Measurements from ENCODE around the gene GALNT9. TPM values are rescaled to one million over a fixed set of nuclear protein-coding genes. Genes with fewer than 3 reads are reported as not detected.

Gene GALNT9
- total RNA-seq, 1 experiment from 2014 or later: not detected

DNA sequence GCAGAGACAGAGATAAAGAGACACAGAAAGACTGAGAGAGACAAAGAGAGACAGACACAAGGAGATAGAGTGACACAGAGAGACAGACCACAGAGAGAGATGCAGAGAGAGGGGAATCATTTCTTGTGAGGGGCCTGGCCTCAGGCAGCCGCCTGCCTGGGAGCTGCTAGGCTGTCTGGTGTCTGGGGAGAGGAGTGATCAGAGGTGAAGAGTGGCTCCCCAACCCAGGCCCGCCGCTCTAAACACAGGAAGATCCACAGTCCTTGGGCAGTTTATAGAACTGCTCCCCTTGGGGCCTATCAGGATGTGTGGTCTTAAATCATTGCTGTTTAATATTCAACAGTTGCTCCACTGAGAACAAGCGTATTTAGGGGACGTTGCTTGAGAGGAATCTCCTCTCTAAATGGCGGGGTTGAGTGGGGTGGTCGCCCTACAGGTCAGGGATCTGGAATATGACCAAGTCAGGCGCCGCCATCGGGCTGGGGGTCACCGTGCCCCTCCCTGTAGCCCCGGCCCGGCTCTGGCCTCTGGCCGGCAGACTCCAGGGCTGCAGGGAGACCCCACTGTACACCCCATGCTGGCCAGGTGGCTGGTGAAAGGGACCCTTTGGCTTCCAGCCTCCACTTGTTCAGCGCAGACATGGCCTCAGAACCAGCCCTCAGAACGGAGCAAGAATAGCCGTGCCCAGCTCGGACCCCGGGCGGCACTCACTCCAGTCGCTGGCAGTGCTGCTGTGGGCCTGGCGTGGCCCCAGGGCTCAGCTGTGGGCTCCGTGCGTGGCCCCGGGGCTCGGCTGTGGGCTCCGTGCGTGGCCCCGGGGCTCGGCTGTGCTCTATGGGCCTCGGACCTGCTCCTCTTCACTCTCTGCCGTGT, 89.4 kb downstream of the GALNT9 start:
- no peak for DNase-seq (ENCODE audit: low read depth, low spot score)
- in situ Hi-C loops (cut with HindIII; ENCODE audit: low pct_unique_long_range_greater_than_20kb, low sequenced_read_pairs): no loop called here

DNA sequence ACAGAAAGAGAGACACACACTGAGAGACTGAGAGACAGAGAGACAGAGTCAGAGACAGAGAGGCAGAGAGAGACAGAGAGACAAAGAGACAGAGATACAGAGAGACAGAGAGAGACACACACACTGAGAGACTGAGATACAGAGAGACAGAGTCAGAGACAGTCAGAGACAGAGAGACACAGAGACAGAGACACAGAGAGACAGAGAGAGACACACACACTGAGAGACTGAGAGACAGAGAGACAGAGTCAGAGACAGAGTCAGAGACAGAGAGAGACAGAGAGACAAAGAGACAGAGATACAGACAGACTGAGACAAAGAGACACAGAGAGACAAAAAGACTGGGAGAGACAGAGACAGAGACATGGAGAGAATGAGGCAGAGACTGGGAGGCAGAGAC, 90.0 kb downstream of the GALNT9 start:
- no peak for DNase-seq (ENCODE audit: low read depth, low spot score)
- in situ Hi-C loops (cut with HindIII; ENCODE audit: low pct_unique_long_range_greater_than_20kb, low sequenced_read_pairs): no loop called here

DNA sequence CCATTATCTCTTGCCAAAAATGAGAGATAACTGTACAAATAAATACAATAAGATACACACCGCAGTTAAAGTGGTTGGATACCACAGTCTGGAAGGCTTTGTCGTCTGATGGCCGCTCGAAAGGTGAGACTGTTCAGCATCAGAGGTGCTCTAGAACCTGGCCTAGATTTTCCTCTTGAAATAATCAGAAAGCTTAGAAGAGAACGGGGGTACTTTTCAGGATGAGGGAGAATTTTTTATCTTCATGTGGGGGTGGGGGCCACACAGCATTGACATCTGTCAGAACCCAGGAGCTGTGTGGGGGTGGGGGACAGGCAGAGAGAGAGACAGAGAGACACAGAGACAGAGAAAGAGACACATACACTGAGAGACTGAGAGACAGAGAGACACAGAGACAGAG, 90.5 kb downstream of the GALNT9 start:
- in situ Hi-C loops (cut with HindIII; ENCODE audit: low pct_unique_long_range_greater_than_20kb, low sequenced_read_pairs): no loop called here
- no peak for DNase-seq (ENCODE audit: low read depth, low spot score)

DNA sequence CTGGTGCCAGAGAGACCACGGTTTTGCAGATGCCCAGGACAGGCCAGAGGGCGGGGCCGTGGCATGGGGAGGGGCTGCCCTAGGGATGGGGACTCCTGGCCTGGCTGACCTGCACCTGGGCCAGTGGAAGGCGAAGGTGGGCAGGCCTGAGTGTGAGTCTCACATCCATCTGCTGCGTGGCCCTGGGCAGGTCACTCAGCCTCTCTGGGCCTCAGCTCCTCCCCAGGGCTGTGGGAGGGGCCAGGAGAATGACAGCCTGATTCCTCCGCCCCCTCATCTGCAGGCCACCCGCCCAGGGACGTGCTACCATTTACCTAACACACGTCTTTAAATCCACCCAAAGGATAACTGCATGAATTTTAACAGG, 90.9 kb downstream of the GALNT9 start:
- in situ Hi-C loops (cut with HindIII; ENCODE audit: low pct_unique_long_range_greater_than_20kb, low sequenced_read_pairs): no loop called here
- peak; percentile 21 for DNase-seq (ENCODE audit: low read depth, low spot score)

DNA sequence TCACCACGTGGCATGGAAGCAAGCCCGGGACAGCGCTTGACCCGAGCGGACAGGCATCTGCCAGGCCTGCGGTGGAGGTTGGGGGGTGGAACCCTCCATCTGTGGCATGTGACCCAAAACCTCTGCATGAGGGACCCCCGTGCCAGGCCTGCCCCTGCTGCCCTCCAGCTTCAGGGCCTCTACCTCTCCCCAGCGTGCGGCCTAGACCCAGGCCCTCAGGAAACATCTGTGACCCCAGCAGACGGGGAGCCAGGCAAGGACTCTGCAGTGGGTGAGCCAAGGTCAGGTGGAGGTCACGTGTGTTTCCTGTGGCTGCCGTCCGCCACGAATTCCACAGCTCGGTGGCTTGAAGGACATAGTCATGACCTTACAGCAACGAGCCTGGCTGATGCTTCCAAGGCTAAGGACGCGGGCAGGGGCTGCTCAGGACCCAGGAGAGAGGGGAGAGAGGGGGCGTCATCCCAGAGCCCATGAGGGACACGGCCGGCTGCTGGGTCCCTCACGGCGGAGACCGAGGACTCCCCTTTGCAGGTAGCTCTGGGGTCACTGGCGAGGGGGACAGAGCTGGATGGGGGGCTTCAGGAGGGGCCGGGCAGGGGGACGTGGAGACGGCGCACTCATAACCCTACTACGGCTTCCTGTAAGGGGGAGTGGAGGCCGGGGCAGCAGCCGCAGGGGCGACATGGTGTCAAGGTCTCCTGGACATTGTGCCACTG, 91.5 kb downstream of the GALNT9 start:
- in situ Hi-C loops (cut with HindIII; ENCODE audit: low pct_unique_long_range_greater_than_20kb, low sequenced_read_pairs): no loop called here

DNA sequence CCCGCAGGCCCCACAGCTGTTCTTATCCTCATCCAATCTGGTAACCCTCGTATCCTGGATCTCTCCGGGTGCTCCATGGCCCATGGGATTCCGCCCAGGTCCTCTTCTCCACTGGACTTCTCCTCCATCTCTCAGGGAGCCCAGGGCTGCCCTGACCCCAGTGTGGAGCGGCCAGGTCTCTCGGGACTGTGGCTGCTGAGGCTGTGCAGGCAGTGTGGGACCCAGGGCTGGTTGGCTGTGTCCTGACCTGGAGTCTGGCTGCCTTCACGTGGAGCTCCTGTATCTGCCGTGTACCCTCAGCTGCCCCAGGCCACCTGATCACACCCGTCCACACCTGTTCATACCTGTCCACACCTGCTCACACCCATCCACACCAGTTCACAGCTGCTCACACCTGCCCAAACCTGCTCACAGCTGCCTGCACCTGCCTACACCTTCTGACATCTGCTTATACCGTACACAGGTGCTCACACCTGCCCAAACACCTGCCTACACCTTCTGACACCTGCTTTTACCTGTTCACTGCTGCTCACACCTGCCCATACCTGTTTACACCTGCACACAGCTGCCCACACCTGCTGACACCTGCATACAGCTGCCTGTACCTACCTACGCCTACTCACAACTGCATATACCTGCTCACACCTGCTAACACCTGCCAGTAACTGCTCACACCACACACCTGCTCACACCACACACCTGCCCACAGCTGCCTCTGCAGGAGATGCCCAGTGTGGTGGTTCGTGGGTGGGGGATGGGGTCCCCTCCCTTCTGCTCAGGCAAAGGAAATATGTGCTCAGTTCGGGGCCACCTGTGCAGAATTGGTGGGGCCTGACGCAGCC, 92.2 kb downstream of the GALNT9 start:
- in situ Hi-C loops (cut with HindIII; ENCODE audit: low pct_unique_long_range_greater_than_20kb, low sequenced_read_pairs): no loop called here

More for the DNA sequence above, 91.5 kb downstream of the GALNT9 start:
- no peak for DNase-seq (ENCODE audit: low read depth, low spot score)

DNA sequence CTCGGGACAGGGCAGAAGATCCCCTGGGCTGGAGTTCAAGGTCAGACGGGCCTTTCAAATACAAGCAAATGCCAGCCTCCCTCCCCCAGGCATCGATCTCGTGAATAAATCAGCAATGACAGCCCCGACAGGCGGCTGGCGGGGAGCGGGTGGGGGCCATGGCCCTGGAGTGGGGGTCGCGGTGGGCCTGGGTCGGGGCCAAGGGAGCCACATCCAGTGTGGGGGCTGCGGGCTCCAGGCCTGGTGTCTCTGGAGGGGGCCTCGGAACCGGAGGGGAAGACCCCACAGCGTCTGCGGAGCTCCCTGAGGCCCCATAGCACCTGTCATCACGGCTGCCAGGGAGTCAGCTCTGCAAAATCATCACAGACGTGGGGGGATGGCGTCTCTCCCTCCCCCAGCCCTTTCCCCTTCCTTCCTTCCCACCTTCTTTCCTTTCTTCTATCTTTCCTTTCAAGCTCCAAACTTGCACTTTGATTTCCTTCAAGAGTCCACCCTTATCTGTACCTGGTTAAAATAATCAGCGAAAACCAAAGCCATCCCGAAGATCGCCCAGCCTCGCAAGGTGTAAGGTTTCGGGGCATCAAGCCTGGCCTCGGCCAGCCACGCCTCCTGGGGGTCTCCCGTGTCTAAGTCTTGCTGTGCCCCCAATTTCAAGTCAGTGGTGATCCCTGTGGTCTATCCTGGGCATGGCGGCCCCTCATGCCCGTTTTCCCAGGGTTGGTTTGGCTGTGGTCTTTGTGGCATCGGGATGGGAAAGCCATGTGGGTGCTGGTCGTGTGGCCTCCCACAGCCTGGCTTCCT, 93.1 kb downstream of the GALNT9 start:
- in situ Hi-C loops (cut with HindIII; ENCODE audit: low pct_unique_long_range_greater_than_20kb, low sequenced_read_pairs): no loop called here
- no peak for DNase-seq (ENCODE audit: low read depth, low spot score)

More for the DNA sequence above, 92.2 kb downstream of the GALNT9 start:
- DNase-seq (ENCODE audit: low read depth, low spot score): no peak

DNA sequence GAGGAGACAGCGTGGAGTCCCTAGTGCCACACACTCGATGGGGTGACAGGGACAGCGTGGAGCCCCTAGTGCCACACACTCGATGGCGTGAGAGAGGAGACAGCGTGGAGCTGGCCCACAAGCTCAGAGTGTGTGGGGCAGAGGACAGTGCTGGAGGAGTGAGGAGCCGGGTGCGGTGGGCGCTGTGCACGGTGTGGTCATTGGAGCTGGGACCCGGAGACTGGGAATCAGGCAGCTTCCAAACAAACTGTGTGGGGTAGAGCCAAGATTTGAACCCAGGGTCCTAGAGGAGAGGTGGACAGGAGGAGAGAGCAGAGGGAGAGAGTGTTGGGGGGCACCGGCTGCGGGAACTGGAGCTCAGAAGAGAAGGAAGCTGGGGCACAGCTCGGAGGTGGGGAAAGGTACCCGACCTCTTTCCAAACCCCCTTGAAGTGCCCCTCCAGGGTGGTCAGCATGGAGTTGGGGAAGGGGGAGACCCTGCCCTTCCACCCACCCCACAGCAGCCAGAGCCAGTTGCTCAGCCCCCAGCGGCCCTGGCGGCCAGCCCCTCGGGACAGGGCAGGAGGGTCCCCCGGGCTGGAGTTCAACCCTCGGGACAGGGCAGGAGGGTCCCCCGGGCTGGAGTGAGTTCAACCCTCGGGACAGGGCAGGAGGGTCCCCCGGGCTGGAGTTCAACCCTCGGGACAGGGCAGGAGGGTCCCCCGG, 94.1 kb downstream of the GALNT9 start:
- in situ Hi-C loops (cut with HindIII; ENCODE audit: low pct_unique_long_range_greater_than_20kb, low sequenced_read_pairs): no loop called here
- DNase-seq (ENCODE audit: low read depth, low spot score): no peak

DNA sequence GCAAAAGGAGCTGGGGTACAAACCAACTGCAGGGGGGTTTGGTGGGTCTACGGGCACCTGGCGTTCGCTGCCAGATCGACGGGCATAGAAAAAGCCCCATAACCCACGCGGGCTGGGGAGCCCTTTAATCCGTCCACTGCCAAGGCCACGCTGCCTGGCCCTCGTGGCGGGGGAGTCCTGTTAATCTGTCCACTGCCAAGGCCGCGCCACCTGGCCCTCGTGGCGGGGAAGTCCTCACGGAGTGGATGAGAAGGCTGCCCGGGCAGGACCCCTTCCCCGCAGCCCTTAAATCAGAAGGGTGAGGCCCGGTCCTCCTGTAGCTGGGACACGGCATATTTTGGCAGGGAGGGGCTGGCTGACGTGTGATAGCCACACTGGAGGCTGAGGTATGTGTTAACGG, 99.0 kb downstream of the GALNT9 start:
- in situ Hi-C loops (cut with HindIII; ENCODE audit: low pct_unique_long_range_greater_than_20kb, low sequenced_read_pairs): no loop called here

DNA sequence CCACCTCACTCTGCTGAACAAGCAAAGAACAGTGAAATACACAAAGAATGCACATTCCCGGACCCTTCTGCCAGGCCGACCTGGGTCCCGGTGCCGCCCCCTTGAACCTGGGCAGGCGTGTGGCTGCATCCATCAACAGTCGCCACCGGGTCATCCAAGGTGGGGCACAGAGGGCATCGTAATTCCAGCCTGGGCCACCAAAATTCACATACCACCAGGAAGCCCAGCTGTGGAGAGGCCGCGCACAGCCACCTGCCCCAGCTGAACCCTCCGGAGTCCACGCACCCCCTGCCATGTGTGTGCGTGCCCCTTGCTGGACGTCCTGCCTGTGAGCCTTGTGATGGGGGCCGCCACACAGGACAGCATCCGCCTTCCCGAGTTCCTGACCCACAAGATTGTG, 99.5 kb downstream of the GALNT9 start:
- in situ Hi-C loops (cut with HindIII; ENCODE audit: low pct_unique_long_range_greater_than_20kb, low sequenced_read_pairs): no loop called here

More for the DNA sequence above, 99.0 kb downstream of the GALNT9 start:
- DNase-seq (ENCODE audit: low read depth, low spot score): no peak

DNA sequence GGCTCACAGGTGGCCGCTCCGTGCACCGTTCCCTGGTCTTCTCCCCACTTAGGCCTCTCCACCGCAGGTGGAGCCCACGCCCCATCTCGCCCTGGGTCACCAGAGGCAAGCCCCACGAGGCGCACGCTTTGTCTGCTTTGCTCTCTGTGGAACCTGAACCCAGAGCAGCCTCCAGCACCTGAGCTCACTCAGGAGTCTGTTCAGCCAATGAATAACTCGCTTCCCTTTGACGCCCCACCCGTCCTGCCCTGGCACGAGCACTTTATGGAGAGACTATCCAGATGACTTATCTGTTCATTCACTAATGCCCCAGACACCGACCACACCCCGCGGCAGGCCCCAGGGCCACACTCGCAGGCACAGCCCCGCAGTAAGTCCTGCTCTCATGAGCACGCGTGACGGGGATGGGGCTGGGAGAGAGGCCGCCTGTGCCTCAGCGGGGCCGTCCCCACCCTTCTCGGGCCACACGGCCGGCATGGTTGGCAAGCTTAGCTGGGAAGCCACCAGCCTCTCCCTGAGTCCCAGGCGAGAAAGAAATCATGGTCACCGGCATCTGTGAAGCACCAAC, 100.1 kb downstream of the GALNT9 start:
- DNase-seq (ENCODE audit: low read depth, low spot score): no peak
- in situ Hi-C loops (cut with HindIII; ENCODE audit: low pct_unique_long_range_greater_than_20kb, low sequenced_read_pairs): no loop called here

More for the DNA sequence above, 99.5 kb downstream of the GALNT9 start:
- DNase-seq (ENCODE audit: low read depth, low spot score): no peak

DNA sequence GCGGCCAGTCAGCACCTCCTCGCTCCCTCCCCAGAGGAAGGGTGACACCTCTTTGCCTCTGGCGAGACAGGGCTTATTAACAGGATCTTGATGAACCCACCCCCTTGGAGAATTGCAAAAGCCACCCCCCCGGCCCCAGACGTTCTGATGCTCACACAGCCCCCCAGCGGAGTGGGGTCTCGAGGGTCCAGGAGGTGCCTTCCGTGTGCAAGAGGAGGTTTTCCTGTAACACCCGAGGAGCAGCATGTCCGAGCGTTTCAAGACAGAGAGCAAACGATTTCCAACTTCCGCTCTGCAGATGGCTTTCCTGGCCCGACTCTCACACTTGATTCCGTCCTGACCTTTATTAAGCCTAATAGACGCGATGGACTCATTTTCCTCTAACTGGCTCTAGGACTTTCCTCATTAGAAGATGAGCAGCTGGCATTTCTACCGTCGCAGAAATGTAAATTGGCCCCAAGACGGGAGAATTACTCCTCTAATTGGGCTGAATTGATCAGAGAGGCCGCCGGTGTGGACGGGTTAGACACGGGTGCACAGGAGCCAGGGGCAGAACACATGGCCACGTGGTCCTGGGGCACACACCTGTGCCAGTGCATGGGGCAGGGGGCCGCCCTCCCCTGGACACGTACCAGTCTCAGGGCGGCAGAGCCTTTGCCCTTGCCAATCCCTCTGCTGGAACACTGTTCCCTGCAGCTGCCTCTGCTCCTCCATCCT, 100.8 kb downstream of the GALNT9 start:
- DNase-seq (ENCODE audit: low read depth, low spot score): no peak
- in situ Hi-C loops (cut with HindIII; ENCODE audit: low pct_unique_long_range_greater_than_20kb, low sequenced_read_pairs): no loop called here

DNA sequence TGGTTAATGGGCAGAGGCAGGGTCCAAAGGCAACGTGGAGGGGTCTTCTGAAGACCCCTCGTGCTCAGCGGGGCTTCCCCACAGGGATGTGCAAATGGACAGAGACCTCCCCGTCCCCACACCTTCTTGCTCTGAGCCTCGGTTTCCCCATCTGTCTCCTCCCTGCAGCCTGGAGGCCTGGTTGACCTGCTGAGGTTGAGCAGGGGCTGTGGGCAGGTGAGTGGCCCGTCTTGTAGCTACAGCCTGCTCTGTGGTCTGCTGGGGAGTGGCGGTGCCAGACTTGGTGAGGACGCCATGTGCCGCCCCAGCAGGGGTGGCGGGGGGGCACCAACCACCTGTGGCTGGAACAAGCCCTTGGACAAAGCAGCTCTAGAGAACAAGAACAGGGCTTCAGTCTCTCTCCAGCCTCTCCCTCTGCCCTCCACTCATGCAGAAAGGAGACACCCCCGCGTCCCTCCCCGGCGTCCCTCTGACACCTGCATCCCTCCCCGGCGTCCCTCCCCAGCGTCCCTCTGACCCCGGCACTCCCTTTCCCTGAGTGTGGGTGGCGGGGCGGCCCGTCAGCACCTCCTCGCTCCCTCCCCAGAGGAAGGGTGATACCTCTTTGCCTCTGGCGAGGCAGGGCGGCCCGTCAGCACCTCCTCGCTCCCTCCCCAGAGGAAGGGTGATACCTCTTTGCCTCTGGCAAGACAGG, 101.5 kb downstream of the GALNT9 start:
- in situ Hi-C loops (cut with HindIII; ENCODE audit: low pct_unique_long_range_greater_than_20kb, low sequenced_read_pairs): no loop called here
- DNase-seq (ENCODE audit: low read depth, low spot score): no peak

DNA sequence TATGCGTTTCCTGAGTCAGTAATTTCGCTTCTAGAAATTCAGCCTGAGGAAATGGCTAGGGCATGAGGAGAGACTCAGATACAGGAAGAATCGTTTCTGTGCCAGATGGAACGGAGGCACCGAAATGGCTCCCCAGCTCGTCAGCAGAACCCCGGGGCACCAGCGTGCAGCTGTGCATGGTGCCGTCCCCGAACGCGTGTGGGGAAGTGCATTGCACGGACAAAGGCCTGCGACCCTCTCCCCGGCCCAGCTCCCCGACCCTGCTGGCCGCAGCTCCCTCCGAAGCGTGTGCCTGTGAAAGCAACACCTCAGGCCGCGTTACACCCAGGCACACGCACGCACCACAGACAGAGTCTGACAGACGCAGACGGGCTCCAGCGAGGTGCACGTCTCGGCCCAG, 102.3 kb downstream of the GALNT9 start:
- in situ Hi-C loops (cut with HindIII; ENCODE audit: low pct_unique_long_range_greater_than_20kb, low sequenced_read_pairs): no loop called here
- no peak for DNase-seq (ENCODE audit: low read depth, low spot score)

DNA sequence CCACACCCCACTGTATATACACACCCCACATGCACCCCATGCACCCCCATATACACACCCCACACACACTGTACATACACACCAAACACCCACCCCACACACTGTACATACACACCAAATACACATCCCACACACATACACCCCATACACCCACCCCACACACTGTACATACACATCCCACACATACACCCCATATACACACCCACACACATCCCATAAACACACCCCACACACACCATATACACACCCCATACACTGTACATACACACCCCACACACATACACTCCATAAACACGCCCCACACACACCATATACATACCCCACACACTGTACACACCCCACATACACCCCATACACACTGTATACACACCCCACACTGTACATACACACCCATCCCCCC, 102.8 kb downstream of the GALNT9 start:
- in situ Hi-C loops (cut with HindIII; ENCODE audit: low pct_unique_long_range_greater_than_20kb, low sequenced_read_pairs): no loop called here
- no peak for DNase-seq (ENCODE audit: low read depth, low spot score)

Data from SK-MEL-5 (cell line).